Vagina (tissue), 2 donors: ENCODE results near the gene PARVB.

Source experiments
- CTCF ChIP-seq, 3 experiments: fragments of 450-650 bp in 2 of 3; fragments of 200-600 bp in 1 of 3; sonication (generic) in 1 of 3; IDR thresholded peaks; one replicate each; pipeline ENCODE4 v1.5.1; 2017 to 2019; ENCODE audit warnings: antibody characterized with exemption in 3 of 3, mild to moderate bottlenecking in 2 of 3, moderate library complexity in 2 of 3
- POLR2AphosphoS5 ChIP-seq, 2 donors: sonication (generic); formaldehyde crosslinking; IDR thresholded peaks; one replicate each; pipeline ENCODE4 v1.9.0; 2017; ENCODE audit warnings: antibody characterized with exemption in 2 of 2, mild to moderate bottlenecking in 2 of 2, low read depth in 1 of 2; ENCODE audit not compliant: insufficient read depth in 1 of 2

- no peak for TF ChIP-seq POLR2AphosphoS5 (IDR thresholded peaks at IDR 0.05; ENCODE audit: insufficient read depth in 1 of 2, low read depth in 1 of 2)
- TF ChIP-seq CTCF (IDR thresholded peaks at IDR 0.05): no peak
These were observed 143.4 kb downstream of the PARVB start for GRCh38 chr22:44167501-44167900.
